ENCODE results near the gene USH1G.

Gene USH1G

GRCh38 chr17:74954115-74954514, 31.1 kb upstream of the USH1G start:
- no peak for DNase-seq (ENCODE audit: low read depth)

GRCh38 chr17:74953134-74953687, 30.2 kb upstream of the USH1G start:
- DNase-seq (ENCODE audit: low read depth), result no peak

- no peak for DNase-seq (ENCODE audit: low read depth)
Observed at GRCh38 chr17:74952431-74953133, 29.5 kb upstream of the USH1G start.

DNA sequence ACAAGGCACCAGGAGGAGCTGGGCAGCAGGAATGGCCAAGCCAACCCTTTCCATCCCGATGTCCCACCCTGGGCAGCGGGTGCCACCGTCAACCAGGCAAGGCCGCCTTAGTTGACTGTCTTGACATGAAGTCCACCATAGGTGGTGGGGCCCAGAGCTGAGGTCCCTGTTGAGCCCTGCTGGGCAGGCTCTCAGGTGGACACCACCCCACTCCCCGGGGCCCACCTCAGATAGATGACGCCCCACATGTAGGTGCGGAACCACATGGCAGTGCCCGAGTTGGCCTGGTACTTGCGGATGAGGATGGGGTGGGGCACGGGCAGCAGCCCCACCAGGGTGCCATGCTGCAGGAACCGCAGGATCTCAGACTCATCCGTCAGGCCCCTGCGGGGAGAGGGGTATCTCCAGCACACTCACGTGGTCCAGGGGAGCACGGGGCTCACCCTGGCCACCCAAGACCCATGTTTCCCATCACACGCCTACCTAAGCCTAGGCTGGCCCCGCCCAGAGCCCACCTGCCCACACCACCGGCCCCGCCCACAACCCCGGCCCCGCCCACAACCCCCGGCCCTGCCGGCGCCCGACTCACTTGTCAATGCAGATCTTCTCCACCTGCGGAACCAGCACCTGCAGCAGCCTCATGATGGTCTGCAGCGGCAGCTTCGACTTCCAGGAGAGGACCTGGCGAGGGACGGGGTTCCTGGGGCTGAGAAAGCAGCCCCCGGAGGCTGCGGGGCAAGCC, 28.8 kb upstream of the USH1G start:
- DNase-seq (ENCODE audit: low read depth), result no peak

- DNase-seq (ENCODE audit: low read depth), result no peak
Observed at GRCh38 chr17:74951065-74951464, 28.0 kb upstream of the USH1G start.

- no peak for DNase-seq (ENCODE audit: low read depth)
Observed at GRCh38 chr17:74950207-74950606, 27.2 kb upstream of the USH1G start.

DNA sequence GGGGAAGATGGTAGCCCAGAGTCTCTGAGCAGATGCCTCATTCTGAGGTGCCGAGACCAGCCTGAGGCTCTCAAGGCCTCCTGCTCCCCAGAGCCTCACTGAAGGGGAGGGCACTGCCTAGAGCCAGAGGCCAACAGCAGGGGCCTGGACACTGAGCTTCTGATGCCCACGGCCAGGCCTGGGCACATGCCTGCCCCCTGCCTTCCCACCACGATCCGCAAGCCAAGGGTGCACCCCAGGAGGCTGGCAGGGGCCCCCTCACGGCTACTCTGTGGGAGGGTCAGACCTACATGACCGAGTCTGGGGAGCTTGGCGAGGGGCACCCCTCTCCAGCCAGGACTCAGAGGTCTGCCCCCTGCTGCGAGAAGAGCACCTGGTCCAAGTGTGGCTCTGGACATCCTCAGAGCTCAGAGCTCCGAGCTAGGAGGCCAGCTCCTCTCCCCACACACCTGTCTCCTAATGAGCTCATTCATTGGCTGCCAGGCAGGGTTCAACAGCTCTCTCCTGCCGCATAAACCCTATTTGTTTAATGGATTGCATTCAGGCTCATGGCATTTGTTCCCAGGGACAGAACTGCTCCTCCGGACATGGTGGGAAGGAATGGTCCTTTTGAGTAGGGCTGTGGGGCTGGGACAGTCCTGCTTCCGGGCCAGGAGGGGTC, 26.5 kb upstream of the USH1G start:
- DNase-seq (ENCODE audit: low read depth), result no peak

DNA sequence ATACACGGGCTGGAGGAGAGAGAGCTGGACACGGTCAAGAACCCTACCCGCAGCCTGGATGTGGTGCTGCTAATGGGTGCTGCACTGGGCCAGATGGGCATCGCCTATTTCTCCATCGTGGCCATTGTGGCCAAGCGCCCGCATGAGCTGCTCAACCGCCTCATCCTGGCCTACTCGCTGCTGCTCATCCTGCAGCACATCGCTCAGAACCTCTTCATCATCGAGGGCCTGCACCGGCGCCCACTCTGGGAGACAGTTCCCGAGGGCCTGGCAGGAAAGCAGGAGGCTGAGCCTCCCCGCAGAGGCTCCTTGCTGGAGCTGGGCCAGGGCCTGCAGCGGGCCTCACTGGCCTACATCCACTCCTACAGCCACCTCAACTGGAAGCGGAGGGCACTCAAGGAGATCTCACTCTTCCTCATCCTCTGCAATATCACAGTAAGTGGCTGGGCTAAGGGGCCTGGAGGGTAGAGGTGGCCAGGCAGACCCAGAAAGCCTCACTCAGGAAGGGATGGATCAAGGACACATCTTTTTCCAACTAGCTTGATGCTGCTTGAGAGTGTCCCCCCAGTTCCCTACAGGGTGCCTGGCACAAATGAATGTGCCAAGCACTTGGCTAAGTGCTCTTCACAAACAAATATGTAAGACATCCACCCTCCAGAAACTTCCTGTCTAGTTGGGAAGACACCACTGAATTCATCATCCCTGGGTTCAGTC, 24.1 kb upstream of the USH1G start:
- DNase-seq (ENCODE audit: low read depth), result no peak

DNA sequence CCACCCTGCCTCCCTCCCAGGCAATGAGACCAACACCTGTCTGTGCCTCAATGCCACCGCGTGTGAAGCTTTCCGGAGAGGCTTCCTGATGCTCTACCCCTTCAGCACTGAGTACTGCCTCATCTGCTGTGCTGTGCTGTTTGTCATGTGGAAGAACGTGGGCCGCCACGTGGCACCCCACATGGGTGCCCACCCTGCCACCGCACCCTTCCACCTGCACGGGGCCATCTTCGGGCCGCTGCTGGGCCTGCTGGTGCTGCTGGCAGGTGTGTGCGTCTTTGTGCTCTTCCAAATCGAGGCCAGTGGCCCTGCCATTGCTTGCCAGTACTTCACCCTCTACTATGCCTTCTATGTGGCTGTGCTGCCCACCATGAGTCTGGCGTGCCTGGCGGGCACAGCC, 23.6 kb upstream of the USH1G start:
- no peak for DNase-seq (ENCODE audit: low read depth)

- no peak for DNase-seq (ENCODE audit: low read depth)
Observed at GRCh38 chr17:74945543-74945942, 22.5 kb upstream of the USH1G start.

GRCh38 chr17:74943808-74944522, 20.9 kb upstream of the USH1G start:
- DNase-seq (ENCODE audit: low read depth), result no peak

- DNase-seq (ENCODE audit: low read depth), result no peak
Observed at GRCh38 chr17:74941128-74941725, 18.2 kb upstream of the USH1G start.

DNA sequence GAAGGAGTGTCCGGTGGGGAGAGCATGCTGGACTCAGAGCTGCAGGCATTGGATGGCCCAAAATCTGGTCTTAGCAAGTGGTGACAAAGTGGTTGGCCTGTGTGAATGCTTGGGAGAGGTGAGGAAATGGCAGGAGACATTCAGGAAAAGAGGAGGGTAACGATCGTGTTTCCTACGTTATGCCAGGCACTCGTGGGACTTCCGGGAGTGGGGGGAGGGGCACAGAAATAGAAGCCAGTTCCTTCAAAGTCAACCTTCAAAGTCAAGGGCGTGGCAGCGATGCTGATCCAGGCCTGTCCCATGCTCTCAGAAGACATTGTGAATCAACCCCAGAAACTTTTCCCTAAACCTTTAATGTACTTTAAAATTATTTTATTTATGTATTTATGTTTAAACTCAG, 16.5 kb upstream of the USH1G start:
- DNase-seq (ENCODE audit: low read depth), result no peak

GRCh38 chr17:74938194-74938950, 15.3 kb upstream of the USH1G start:
- DNase-seq (ENCODE audit: low read depth), result no peak

GRCh38 chr17:74937064-74938051, 14.3 kb upstream of the USH1G start:
- no peak for DNase-seq (ENCODE audit: low read depth)

- no peak for DNase-seq (ENCODE audit: low read depth)
Observed at GRCh38 chr17:74936470-74936799, 13.4 kb upstream of the USH1G start.

GRCh38 chr17:74935585-74936469, 12.8 kb upstream of the USH1G start, which contains the start of gene OTOP3:
OTOP3 (plus strand) TSS chr17:74935898; CDS start chr17:74935922, 24 bp downstream.
- DNase-seq (ENCODE audit: low read depth), result no peak

DNA sequence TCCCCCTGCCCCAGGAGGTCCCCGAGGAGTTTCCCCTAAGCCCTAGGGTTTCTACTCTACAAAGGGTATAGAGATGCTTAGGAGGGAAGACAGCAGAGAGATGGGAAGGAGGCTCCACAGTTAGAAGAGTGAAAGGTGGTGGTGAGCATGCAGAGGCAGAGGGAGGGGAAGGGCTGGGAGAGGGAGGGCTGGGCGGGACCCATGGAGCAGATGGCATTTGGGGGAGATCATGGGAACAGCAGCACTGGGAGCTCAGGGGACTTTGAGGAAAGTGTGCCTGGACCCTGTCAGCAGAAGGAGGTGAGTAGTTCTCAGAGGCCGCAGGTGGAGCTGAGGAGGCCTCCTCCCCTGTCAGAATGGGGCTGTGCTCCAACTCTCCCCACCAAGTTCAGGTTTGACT, 12.0 kb upstream of the USH1G start:
- no peak for DNase-seq (ENCODE audit: low read depth)

All from ELR (cell line).